Measurements from ENCODE around the gene AGAP3. TPM values are rescaled to one million over a fixed set of nuclear protein-coding genes. Genes with fewer than 3 reads are reported as not detected.

The AGAP3 gene
- total RNA-seq, 4 donors from 2014 or later, result 28.2 to 174 (median 53.2) TPM

GRCh38 chr7:151043959-151044358, 42.3 kb upstream of the AGAP3 start:
- TF ChIP-seq CTCF (IDR thresholded peaks at IDR 0.05) (no peak), POLR2A (IDR thresholded peaks at IDR 0.05) (no peak)
- Histone ChIP-seq H3K4me1 (peaks cover 7 to 16% of the 10 kb centered on the region in 2 donors), H3K4me3 (no peak overlapping the region), H3K27me3 (no peaks in the 10 kb centered on the region), H3K36me3 (no peaks in the 10 kb centered on the region), H3K9me3 (no peaks in the 10 kb centered on the region), H3K27ac (no peak overlapping the region)
- intact Hi-C loops (cut with DNase I; ENCODE audit: low total_unique reads), result no loop called here
- no peak for DNase-seq

- H3K27ac ChIP-seq, result no peak overlapping the region
- no peaks in the 10 kb centered on the region for H3K9me3 ChIP-seq
- H3K27me3 ChIP-seq, result no peaks in the 10 kb centered on the region
- TF ChIP-seq CTCF (IDR thresholded peaks at IDR 0.05), result no peak
- TF ChIP-seq POLR2A (IDR thresholded peaks at IDR 0.05), result no peak
- H3K36me3 ChIP-seq, result no peaks in the 10 kb centered on the region
- peaks cover 0 to 12% of the 10 kb centered on the region in 2 donors for H3K4me1 ChIP-seq
- H3K4me3 ChIP-seq, result no peak overlapping the region
- no peak for DNase-seq
- intact Hi-C loops (cut with DNase I; ENCODE audit: low total_unique reads), result no loop called here
These were observed 41.0 kb upstream of the AGAP3 start for GRCh38 chr7:151045262-151045661.

- intact Hi-C loops (cut with DNase I; ENCODE audit: low total_unique reads), result no loop called here
- DNase-seq, result no peak
- no peaks in the 10 kb centered on the region for H3K9me3 ChIP-seq
- peaks cover 0 to 16% of the 10 kb centered on the region in 2 donors for H3K4me1 ChIP-seq
- no peak overlapping the region for H3K27ac ChIP-seq
- no peaks in the 10 kb centered on the region for H3K36me3 ChIP-seq
- H3K4me3 ChIP-seq, result no peak overlapping the region
- no peak for TF ChIP-seq CTCF (IDR thresholded peaks at IDR 0.05)
- H3K27me3 ChIP-seq, result no peaks in the 10 kb centered on the region
These were observed 40.3 kb upstream of the AGAP3 start for GRCh38 chr7:151045967-151046366.

GRCh38 chr7:151046603-151047573, 39.4 kb upstream of the AGAP3 start:
- intact Hi-C loops (cut with DNase I; ENCODE audit: low total_unique reads), result no loop called here
- TF ChIP-seq CTCF (IDR thresholded peaks at IDR 0.05) (no peak), POLR2A (IDR thresholded peaks at IDR 0.05) (no peak)

More at GRCh38 chr7:151046603-151047573, 39.4 kb upstream of the AGAP3 start:
- H3K27ac ChIP-seq, result peak overlapping the region in 1 of 2 donors; percentile 6
- no peak overlapping the region for H3K4me3 ChIP-seq
- no peaks in the 10 kb centered on the region for H3K36me3 ChIP-seq
- no peaks in the 10 kb centered on the region for H3K9me3 ChIP-seq
- peaks cover 0 to 21% of the 10 kb centered on the region in 2 donors for H3K4me1 ChIP-seq
- peak; percentile 63 to 72 for DNase-seq
- H3K27me3 ChIP-seq, result no peaks in the 10 kb centered on the region

Measured in uterus (tissue), 4 donors.